Transverse colon (tissue), 4 donors: ENCODE data around the gene EVA1C.

Experiments used
- CTCF ChIP-seq, 5 experiments: fragments of 200-600 bp in 3 of 5; fragments of 450-650 bp in 2 of 5; sonication (generic) in 3 of 5; IDR thresholded peaks; 1 replicate in 2 of 5; 2 replicates in 3 of 5; pipeline ENCODE4 v1.5.1; 2016 to 2017; ENCODE audit warnings: antibody characterized with exemption in 5 of 5, inconsistent platforms in 3 of 5, mild to moderate bottlenecking in 2 of 5, moderate library complexity in 1 of 5
- EP300 ChIP-seq: sonication (generic); formaldehyde crosslinking; IDR thresholded peaks from one replicate; pipeline ENCODE4 v1.6.1; 2017; ENCODE audit warnings: antibody characterized with exemption, low read depth
- POLR2A ChIP-seq: fragments of 450-650 bp; IDR thresholded peaks from one replicate; pipeline ENCODE4 v1.6.1; 2016; ENCODE audit warnings: antibody characterized with exemption, mild to moderate bottlenecking, moderate library complexity
- POLR2AphosphoS5 ChIP-seq, 3 donors: sonication (generic); formaldehyde crosslinking; IDR thresholded peaks; one replicate each; pipeline ENCODE4 v1.6.1; 2016; ENCODE audit warnings: antibody characterized with exemption in 3 of 3

- no peak for TF ChIP-seq CTCF (IDR thresholded peaks at IDR 0.05)
- TF ChIP-seq POLR2A = no peak
- TF ChIP-seq POLR2AphosphoS5 (IDR thresholded peaks at IDR 0.05) = peak in 2 of 3 donors; percentile 8
- no peak for TF ChIP-seq EP300
Measured at GRCh38 chr21:32520875-32521735, 108.6 kb downstream of the EVA1C start.
